ENCODE data around the gene METTL24.

DNA sequence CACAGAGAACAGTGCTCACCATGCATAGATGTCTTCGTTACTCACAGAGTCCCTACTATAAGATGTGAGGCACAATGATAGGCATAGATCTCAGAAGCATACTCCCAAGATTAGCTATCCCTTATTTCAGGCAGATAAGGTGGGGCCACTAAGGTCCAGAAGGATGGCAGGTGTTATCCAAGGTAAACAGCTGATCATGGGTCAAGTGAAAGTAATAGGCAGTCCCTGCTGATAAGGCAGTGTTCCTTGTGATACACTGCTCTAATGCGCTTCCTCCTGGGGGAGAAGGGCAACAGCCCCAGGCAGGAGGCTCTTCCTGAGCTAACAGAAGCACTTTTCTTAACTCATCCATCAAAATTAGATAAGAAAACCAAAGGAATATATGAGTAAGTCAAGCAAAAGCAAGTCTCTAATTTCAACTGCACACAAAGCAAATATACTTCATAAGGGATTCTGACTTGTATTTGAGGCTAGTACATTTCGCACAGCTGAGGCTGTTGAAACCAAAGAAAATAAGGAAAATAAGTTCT is 42.2 kb downstream of the METTL24 start:
- no peak for TF ChIP-seq RARB (CRISPR knock-in tag; IDR thresholded peaks at IDR 0.05)
- TF ChIP-seq ZNF565 (CRISPR knock-in tag; conservative IDR thresholded peaks at IDR 0.05; ENCODE audit: low read depth), result no peak
- no peak for TF ChIP-seq ZNF70 (CRISPR knock-in tag; IDR thresholded peaks at IDR 0.05)
- TF ChIP-seq TOX (CRISPR knock-in tag; IDR thresholded peaks at IDR 0.05; ENCODE audit: borderline replicate concordance), result no peak
- no peak for TF ChIP-seq ZFP30 (CRISPR knock-in tag; IDR thresholded peaks at IDR 0.05)
- no peak for TF ChIP-seq ZFP3 (CRISPR knock-in tag; IDR thresholded peaks at IDR 0.05)
- no peak for TF ChIP-seq TCF4 (CRISPR knock-in tag; IDR thresholded peaks at IDR 0.05; ENCODE audit: borderline replicate concordance)
- TF ChIP-seq GLIS3 (CRISPR knock-in tag; IDR thresholded peaks at IDR 0.05), result no peak
- TF ChIP-seq, protein P1, sequence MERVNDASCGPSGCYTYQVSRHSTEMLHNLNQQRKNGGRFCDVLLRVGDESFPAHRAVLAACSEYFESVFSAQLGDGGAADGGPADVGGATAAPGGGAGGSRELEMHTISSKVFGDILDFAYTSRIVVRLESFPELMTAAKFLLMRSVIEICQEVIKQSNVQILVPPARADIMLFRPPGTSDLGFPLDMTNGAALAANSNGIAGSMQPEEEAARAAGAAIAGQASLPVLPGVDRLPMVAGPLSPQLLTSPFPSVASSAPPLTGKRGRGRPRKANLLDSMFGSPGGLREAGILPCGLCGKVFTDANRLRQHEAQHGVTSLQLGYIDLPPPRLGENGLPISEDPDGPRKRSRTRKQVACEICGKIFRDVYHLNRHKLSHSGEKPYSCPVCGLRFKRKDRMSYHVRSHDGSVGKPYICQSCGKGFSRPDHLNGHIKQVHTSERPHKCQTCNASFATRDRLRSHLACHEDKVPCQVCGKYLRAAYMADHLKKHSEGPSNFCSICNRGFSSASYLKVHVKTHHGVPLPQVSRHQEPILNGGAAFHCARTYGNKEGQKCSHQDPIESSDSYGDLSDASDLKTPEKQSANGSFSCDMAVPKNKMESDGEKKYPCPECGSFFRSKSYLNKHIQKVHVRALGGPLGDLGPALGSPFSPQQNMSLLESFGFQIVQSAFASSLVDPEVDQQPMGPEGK (CRISPR knock-in tag; IDR thresholded peaks at IDR 0.05; ENCODE audit: borderline replicate concordance), result peak; percentile 35; the same call in 1 of the 2 replicates
- TF ChIP-seq, protein P2, sequence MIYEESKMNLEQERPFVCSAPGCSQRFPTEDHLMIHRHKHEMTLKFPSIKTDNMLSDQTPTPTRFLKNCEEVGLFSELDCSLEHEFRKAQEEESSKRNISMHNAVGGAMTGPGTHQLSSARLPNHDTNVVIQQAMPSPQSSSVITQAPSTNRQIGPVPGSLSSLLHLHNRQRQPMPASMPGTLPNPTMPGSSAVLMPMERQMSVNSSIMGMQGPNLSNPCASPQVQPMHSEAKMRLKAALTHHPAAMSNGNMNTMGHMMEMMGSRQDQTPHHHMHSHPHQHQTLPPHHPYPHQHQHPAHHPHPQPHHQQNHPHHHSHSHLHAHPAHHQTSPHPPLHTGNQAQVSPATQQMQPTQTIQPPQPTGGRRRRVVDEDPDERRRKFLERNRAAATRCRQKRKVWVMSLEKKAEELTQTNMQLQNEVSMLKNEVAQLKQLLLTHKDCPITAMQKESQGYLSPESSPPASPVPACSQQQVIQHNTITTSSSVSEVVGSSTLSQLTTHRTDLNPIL (CRISPR knock-in tag; IDR thresholded peaks at IDR 0.05; ENCODE audit: low read depth), result no peak
- TF ChIP-seq, protein P3, sequence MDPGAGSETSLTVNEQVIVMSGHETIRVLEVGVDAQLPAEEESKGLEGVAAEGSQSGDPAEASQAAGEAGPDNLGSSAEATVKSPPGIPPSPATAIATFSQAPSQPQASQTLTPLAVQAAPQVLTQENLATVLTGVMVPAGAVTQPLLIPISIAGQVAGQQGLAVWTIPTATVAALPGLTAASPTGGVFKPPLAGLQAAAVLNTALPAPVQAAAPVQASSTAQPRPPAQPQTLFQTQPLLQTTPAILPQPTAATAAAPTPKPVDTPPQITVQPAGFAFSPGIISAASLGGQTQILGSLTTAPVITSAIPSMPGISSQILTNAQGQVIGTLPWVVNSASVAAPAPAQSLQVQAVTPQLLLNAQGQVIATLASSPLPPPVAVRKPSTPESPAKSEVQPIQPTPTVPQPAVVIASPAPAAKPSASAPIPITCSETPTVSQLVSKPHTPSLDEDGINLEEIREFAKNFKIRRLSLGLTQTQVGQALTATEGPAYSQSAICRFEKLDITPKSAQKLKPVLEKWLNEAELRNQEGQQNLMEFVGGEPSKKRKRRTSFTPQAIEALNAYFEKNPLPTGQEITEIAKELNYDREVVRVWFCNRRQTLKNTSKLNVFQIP (CRISPR knock-in tag; IDR thresholded peaks at IDR 0.05; ENCODE audit: borderline replicate concordance, low read depth), result no peak
- no peak for TF ChIP-seq ARNTL (CRISPR knock-in tag; IDR thresholded peaks at IDR 0.05; ENCODE audit: borderline replicate concordance, low read depth)
- TF ChIP-seq ZNF8 (CRISPR knock-in tag; IDR thresholded peaks at IDR 0.05), result no peak
- no peak for TF ChIP-seq BACH2 (CRISPR knock-in tag; IDR thresholded peaks at IDR 0.05; ENCODE audit: borderline replicate concordance)

Data from SK-N-SH treated with all-trans-retinoic acid at 6 μM for 48 hours (cell line).